ENCODE measurements around the gene HELZ2.
"Not testable (repeated sequence)": the region's sequence is repeated elsewhere in the genome, so short reads cannot be mapped to it uniquely, and the experiment has no call there.

Gene HELZ2

GRCh38 chr20:63564036-63564810, 9.8 kb downstream of the HELZ2 start:
- no peak for DNase-seq

- DNase-seq = no peak
Measured at GRCh38 chr20:63563225-63563935, 10.7 kb downstream of the HELZ2 start.

GRCh38 chr20:63562461-63563224, 11.4 kb downstream of the HELZ2 start:
- no peak for DNase-seq

GRCh38 chr20:63561624-63562396, 12.2 kb downstream of the HELZ2 start:
- no peak for DNase-seq

- no peak for DNase-seq
Measured at GRCh38 chr20:63560856-63561609, 13.0 kb downstream of the HELZ2 start.

GRCh38 chr20:63560333-63560805, 13.7 kb downstream of the HELZ2 start:
- no peak for DNase-seq

- not testable (repeated sequence) for DNase-seq
Measured at GRCh38 chr20:63559485-63560332, 14.3 kb downstream of the HELZ2 start.

- no peak for DNase-seq
Measured at GRCh38 chr20:63558804-63559484, 15.1 kb downstream of the HELZ2 start.

- DNase-seq = no peak
Measured at GRCh38 chr20:63557481-63557891, 16.6 kb downstream of the HELZ2 start.

- DNase-seq = no peak
Measured at GRCh38 chr20:63556873-63557478, 17.1 kb downstream of the HELZ2 start.

GRCh38 chr20:63555661-63556381, 18.2 kb downstream of the HELZ2 start:
- no peak for DNase-seq

- DNase-seq = no peak
Measured at GRCh38 chr20:63554361-63555278, 19.4 kb downstream of the HELZ2 start.

GRCh38 chr20:63553933-63554290, 20.1 kb downstream of the HELZ2 start, which contains the start of gene FNDC11:
Gene FNDC11 (plus strand): TSS chr20:63554159. CDS start chr20:63555664, 1,505 bp downstream.
- DNase-seq = no peak

- no peak for DNase-seq
Measured at GRCh38 chr20:63553251-63553932, 20.6 kb downstream of the HELZ2 start.

GRCh38 chr20:63552481-63553249, 21.4 kb downstream of the HELZ2 start:
- DNase-seq = no peak

- no peak for DNase-seq
Measured at GRCh38 chr20:63551068-63551467, 23.0 kb downstream of the HELZ2 start.
